ENCODE data around the gene KCNC3. TPM values are rescaled to one million over a fixed set of nuclear protein-coding genes. Genes with fewer than 3 reads are reported as not detected.

Gene KCNC3
- total RNA-seq, 1 donor from 2014 or later, result not detected

- H3K36me3 Mint-ChIP-seq (ENCODE audit: low read depth, unreplicated experiment), result peaks cover 43% of the 10 kb centered on the region
- H3K27me3 Mint-ChIP-seq (ENCODE audit: unreplicated experiment), result peaks cover 31% of the 10 kb centered on the region
- no peak for DNase-seq (ENCODE audit: low spot score)
- H3K4me1 Mint-ChIP-seq (ENCODE audit: unreplicated experiment), result no peaks in the 10 kb centered on the region
- no peak overlapping the region for H3K27ac Mint-ChIP-seq (ENCODE audit: unreplicated experiment)
- H3K4me3 Mint-ChIP-seq (ENCODE audit: unreplicated experiment), result no peak overlapping the region
- TF ChIP-seq CTCF (IDR thresholded peaks at IDR 0.05; ENCODE audit: unreplicated experiment), result no peak
- peaks cover 50% of the 10 kb centered on the region for H3K9me3 Mint-ChIP-seq (ENCODE audit: unreplicated experiment)
Measured at GRCh38 chr19:50321831-50322230, 7.3 kb downstream of the KCNC3 start.

GRCh38 chr19:50320596-50320995 lies 8.6 kb downstream of the KCNC3 start:
- TF ChIP-seq CTCF (IDR thresholded peaks at IDR 0.05; ENCODE audit: unreplicated experiment), result no peak
- DNase-seq (ENCODE audit: low spot score), result no peak
- Mint-ChIP-seq H3K36me3 (ENCODE audit: low read depth, unreplicated experiment) (peaks cover 40% of the 10 kb centered on the region), H3K4me3 (ENCODE audit: unreplicated experiment) (no peak overlapping the region), H3K9me3 (ENCODE audit: unreplicated experiment) (peaks cover 46% of the 10 kb centered on the region), H3K27me3 (ENCODE audit: unreplicated experiment) (peaks cover 31% of the 10 kb centered on the region), H3K4me1 (ENCODE audit: unreplicated experiment) (no peaks in the 10 kb centered on the region), H3K27ac (ENCODE audit: unreplicated experiment) (peak overlapping the region; percentile 42)

- no peaks in the 10 kb centered on the region for H3K4me1 Mint-ChIP-seq (ENCODE audit: unreplicated experiment)
- H3K36me3 Mint-ChIP-seq (ENCODE audit: low read depth, unreplicated experiment), result peaks cover 41% of the 10 kb centered on the region
- no peak overlapping the region for H3K27ac Mint-ChIP-seq (ENCODE audit: unreplicated experiment)
- H3K4me3 Mint-ChIP-seq (ENCODE audit: unreplicated experiment), result no peak overlapping the region
- no peak for TF ChIP-seq CTCF (IDR thresholded peaks at IDR 0.05; ENCODE audit: unreplicated experiment)
- no peak for DNase-seq (ENCODE audit: low spot score)
- peaks cover 31% of the 10 kb centered on the region for H3K27me3 Mint-ChIP-seq (ENCODE audit: unreplicated experiment)
- H3K9me3 Mint-ChIP-seq (ENCODE audit: unreplicated experiment), result peaks cover 46% of the 10 kb centered on the region
Measured at GRCh38 chr19:50320051-50320450, 9.1 kb downstream of the KCNC3 start.

GRCh38 chr19:50319156-50319555 lies 10.0 kb downstream of the KCNC3 start:
- peaks cover 38% of the 10 kb centered on the region for H3K9me3 Mint-ChIP-seq (ENCODE audit: unreplicated experiment)
- H3K27ac Mint-ChIP-seq (ENCODE audit: unreplicated experiment), result no peak overlapping the region
- H3K4me1 Mint-ChIP-seq (ENCODE audit: unreplicated experiment), result no peaks in the 10 kb centered on the region

GRCh38 chr19:50318438-50318837 lies 10.7 kb downstream of the KCNC3 start:
- Mint-ChIP-seq H3K27ac (ENCODE audit: unreplicated experiment) (no peak overlapping the region), H3K36me3 (ENCODE audit: low read depth, unreplicated experiment) (peaks cover 34% of the 10 kb centered on the region), H3K4me1 (ENCODE audit: unreplicated experiment) (no peaks in the 10 kb centered on the region), H3K27me3 (ENCODE audit: unreplicated experiment) (peaks cover 32% of the 10 kb centered on the region), H3K9me3 (ENCODE audit: unreplicated experiment) (peaks cover 37% of the 10 kb centered on the region), H3K4me3 (ENCODE audit: unreplicated experiment) (no peak overlapping the region)
- no peak for DNase-seq (ENCODE audit: low spot score)
- no peak for TF ChIP-seq CTCF (IDR thresholded peaks at IDR 0.05; ENCODE audit: unreplicated experiment)

More at GRCh38 chr19:50319156-50319555, 10.0 kb downstream of the KCNC3 start:
- no peak for DNase-seq (ENCODE audit: low spot score)
- TF ChIP-seq CTCF (IDR thresholded peaks at IDR 0.05; ENCODE audit: unreplicated experiment), result no peak
- Mint-ChIP-seq H3K36me3 (ENCODE audit: low read depth, unreplicated experiment) (peaks cover 40% of the 10 kb centered on the region), H3K4me3 (ENCODE audit: unreplicated experiment) (no peak overlapping the region), H3K27me3 (ENCODE audit: unreplicated experiment) (peaks cover 26% of the 10 kb centered on the region)

Data from endothelial cell (in vitro differentiated cells).